ENCODE measurements around the gene MYO7A.

Gene MYO7A

GRCh38 chr11:77090373-77091111 is 37.5 kb upstream of the MYO7A start:
- peak overlapping the region in 10 of 11 experiments; percentile 3 to 71 (median 56); a peak in 18 of 22 replicates for H3K4me2 ChIP-seq

GRCh38 chr11:77091146-77091940 is 36.7 kb upstream of the MYO7A start:
- H4K20me1 ChIP-seq: peaks cover 0 to 47% (median 4%) of the 10 kb centered on the region in 11 experiments; a peak in 6 of 22 replicates
- H3K36me3 ChIP-seq: peaks cover 0 to 15% (median 0%) of the 10 kb centered on the region in 11 experiments; a peak in 3 of 22 replicates
- no peak overlapping the region for H3K4me3 ChIP-seq
- H3K4me2 ChIP-seq: peak overlapping the region; percentile 3 to 71 (median 51); a peak in 18 of 22 replicates
- H3K4me1 ChIP-seq: peaks cover 10 to 35% (median 30%) of the 10 kb centered on the region in 10 experiments
- H3K27me3 ChIP-seq: no peaks in the 10 kb centered on the region
- H3K9me3 ChIP-seq (replicated peaks in 1 of 11): no peaks in the 10 kb centered on the region
- peak overlapping the region in 8 of 11 experiments; percentile 4 to 48 (median 28); a peak in 6 of 22 replicates for H3K9ac ChIP-seq
- TF ChIP-seq Cebpa-rat (IDR thresholded peaks at IDR 0.05): no peak
- peak overlapping the region in 1 of 11 experiments; percentile 27; a peak in 1 of 22 replicates for H3K27ac ChIP-seq

More at GRCh38 chr11:77090373-77091111, 37.5 kb upstream of the MYO7A start:
- Histone ChIP-seq H3K27ac (no peak overlapping the region), H3K9me3 (replicated peaks in 1 of 11) (no peaks in the 10 kb centered on the region), H3K36me3 (peaks cover 0 to 15% (median 0%) of the 10 kb centered on the region in 11 experiments; a peak in 3 of 22 replicates), H3K9ac (peak overlapping the region in 1 of 11 experiments; percentile 4; a peak in 1 of 22 replicates), H4K20me1 (peaks cover 0 to 44% (median 4%) of the 10 kb centered on the region in 11 experiments; a peak in 6 of 22 replicates), H3K27me3 (no peaks in the 10 kb centered on the region), H3K4me3 (no peak overlapping the region), H3K4me1 (peaks cover 18 to 44% (median 37%) of the 10 kb centered on the region in 10 experiments)
- no peak for TF ChIP-seq Cebpa-rat (IDR thresholded peaks at IDR 0.05)

GRCh38 chr11:77092382-77092781 is 35.7 kb upstream of the MYO7A start:
- Histone ChIP-seq H3K4me1 (peaks cover 0 to 25% (median 21%) of the 10 kb centered on the region in 10 experiments; a peak in 18 of 20 replicates), H3K27me3 (no peaks in the 10 kb centered on the region), H3K9ac (peak overlapping the region in 4 of 11 experiments; percentile 9 to 48 (median 22); a peak in 1 of 22 replicates), H3K4me2 (0 out of 22 replicates have a peak overlapping the region, but pooled peaks of 1 of the 11 experiments have one; percentile 68), H3K4me3 (no peak overlapping the region), H4K20me1 (peaks cover 0 to 47% (median 4%) of the 10 kb centered on the region in 11 experiments; a peak in 6 of 22 replicates), H3K36me3 (peaks cover 0 to 15% (median 0%) of the 10 kb centered on the region in 11 experiments; a peak in 3 of 22 replicates), H3K27ac (no peak overlapping the region), H3K9me3 (replicated peaks in 1 of 11) (no peaks in the 10 kb centered on the region)
- TF ChIP-seq Cebpa-rat (IDR thresholded peaks at IDR 0.05): no peak

GRCh38 chr11:77093056-77093891 is 34.8 kb upstream of the MYO7A start:
- Histone ChIP-seq H3K4me1 (peaks cover 0 to 25% (median 21%) of the 10 kb centered on the region in 10 experiments; a peak in 18 of 20 replicates), H3K9ac (peak overlapping the region in 2 of 11 experiments; percentile 2 to 5; a peak in 1 of 22 replicates), H4K20me1 (peaks cover 0 to 47% (median 4%) of the 10 kb centered on the region in 11 experiments; a peak in 6 of 22 replicates), H3K27ac (no peak overlapping the region), H3K27me3 (no peaks in the 10 kb centered on the region), H3K4me3 (no peak overlapping the region), H3K9me3 (replicated peaks in 1 of 11) (no peaks in the 10 kb centered on the region), H3K36me3 (peaks cover 0 to 15% (median 0%) of the 10 kb centered on the region in 11 experiments; a peak in 3 of 22 replicates), H3K4me2 (no peak overlapping the region)
- no peak for TF ChIP-seq Cebpa-rat (IDR thresholded peaks at IDR 0.05)

- TF ChIP-seq Cebpa-rat (IDR thresholded peaks at IDR 0.05): no peak
- Histone ChIP-seq H3K4me2 (no peak overlapping the region), H3K4me3 (no peak overlapping the region)
Measured at GRCh38 chr11:77093987-77094840, 33.8 kb upstream of the MYO7A start.

GRCh38 chr11:77094841-77095365 is 33.1 kb upstream of the MYO7A start:
- Histone ChIP-seq H3K27me3 (no peaks in the 10 kb centered on the region), H3K9me3 (replicated peaks in 1 of 11) (peaks cover 0 to 3% (median 0%) of the 10 kb centered on the region in 11 experiments; a peak in 1 of 22 replicates), H4K20me1 (peaks cover 0 to 33% (median 4%) of the 10 kb centered on the region in 11 experiments; a peak in 6 of 22 replicates), H3K4me1 (peaks cover 0 to 25% (median 21%) of the 10 kb centered on the region in 10 experiments; a peak in 18 of 20 replicates), H3K4me3 (no peak overlapping the region), H3K27ac (no peak overlapping the region), H3K4me2 (no peak overlapping the region), H3K36me3 (peaks cover 0 to 15% (median 0%) of the 10 kb centered on the region in 11 experiments; a peak in 3 of 22 replicates), H3K9ac (no peak overlapping the region)
- TF ChIP-seq Cebpa-rat (IDR thresholded peaks at IDR 0.05): no peak

More at GRCh38 chr11:77093987-77094840, 33.8 kb upstream of the MYO7A start:
- Histone ChIP-seq H3K27ac (no peak overlapping the region), H3K9me3 (replicated peaks in 1 of 11) (no peaks in the 10 kb centered on the region), H3K9ac (peak overlapping the region in 1 of 11 experiments; percentile 5; a peak in 1 of 22 replicates), H4K20me1 (peaks cover 0 to 40% (median 4%) of the 10 kb centered on the region in 11 experiments; a peak in 6 of 22 replicates), H3K36me3 (peaks cover 0 to 15% (median 0%) of the 10 kb centered on the region in 11 experiments; a peak in 3 of 22 replicates), H3K27me3 (no peaks in the 10 kb centered on the region), H3K4me1 (peaks cover 0 to 25% (median 21%) of the 10 kb centered on the region in 10 experiments; a peak in 18 of 20 replicates)

Measured in BLaER1 treated with 17β-estradiol and CSF1 and Interleukin-3, amounts not matched to agents 10 nM and 100 nM (cell line).